Upper lobe of left lung (tissue), 4 donors: ENCODE data around the gene PCP4.

Source experiments
- POLR2AphosphoS5 ChIP-seq, 2 donors: sonication (generic); formaldehyde crosslinking; IDR thresholded peaks; one replicate each; pipeline ENCODE4 v1.5.1; 2017; ENCODE audit warnings: antibody characterized with exemption in 2 of 2
- TF ChIP-seq, protein P1 (sequence below), 6 experiments: fragments of 450-650 bp in 4 of 6; fragments of 200-600 bp in 2 of 6; sonication (generic) in 2 of 6; IDR thresholded peaks; one replicate each; pipeline ENCODE4 v1.5.1; 2016 to 2019; ENCODE audit warnings: antibody characterized with exemption in 6 of 6

- TF ChIP-seq, protein P1, sequence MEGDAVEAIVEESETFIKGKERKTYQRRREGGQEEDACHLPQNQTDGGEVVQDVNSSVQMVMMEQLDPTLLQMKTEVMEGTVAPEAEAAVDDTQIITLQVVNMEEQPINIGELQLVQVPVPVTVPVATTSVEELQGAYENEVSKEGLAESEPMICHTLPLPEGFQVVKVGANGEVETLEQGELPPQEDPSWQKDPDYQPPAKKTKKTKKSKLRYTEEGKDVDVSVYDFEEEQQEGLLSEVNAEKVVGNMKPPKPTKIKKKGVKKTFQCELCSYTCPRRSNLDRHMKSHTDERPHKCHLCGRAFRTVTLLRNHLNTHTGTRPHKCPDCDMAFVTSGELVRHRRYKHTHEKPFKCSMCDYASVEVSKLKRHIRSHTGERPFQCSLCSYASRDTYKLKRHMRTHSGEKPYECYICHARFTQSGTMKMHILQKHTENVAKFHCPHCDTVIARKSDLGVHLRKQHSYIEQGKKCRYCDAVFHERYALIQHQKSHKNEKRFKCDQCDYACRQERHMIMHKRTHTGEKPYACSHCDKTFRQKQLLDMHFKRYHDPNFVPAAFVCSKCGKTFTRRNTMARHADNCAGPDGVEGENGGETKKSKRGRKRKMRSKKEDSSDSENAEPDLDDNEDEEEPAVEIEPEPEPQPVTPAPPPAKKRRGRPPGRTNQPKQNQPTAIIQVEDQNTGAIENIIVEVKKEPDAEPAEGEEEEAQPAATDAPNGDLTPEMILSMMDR (IDR thresholded peaks at IDR 0.05), result no peak
- TF ChIP-seq POLR2AphosphoS5 (IDR thresholded peaks at IDR 0.05), result no peak
Measured at GRCh38 chr21:39965026-39965425, 97.8 kb downstream of the PCP4 start.
